ENCODE data around the gene TFB1M.

TFB1M gene

GRCh38 chr6:155310596-155310995 is 3.7 kb downstream of the TFB1M start:
- Histone ChIP-seq H3K4me3 (ENCODE audit: low read length) (no peak overlapping the region), H3K4me1 (ENCODE audit: low read length) (peaks cover 3% of the 10 kb centered on the region; the same call in 1 of the 2 replicates), H4K20me1 (ENCODE audit: insufficient read depth, low read length) (no peaks in the 10 kb centered on the region), H3K79me2 (ENCODE audit: low read length) (peaks cover 12% of the 10 kb centered on the region), H3K27ac (ENCODE audit: low read length) (no peak overlapping the region), H3K36me3 (replicated peaks; ENCODE audit: low read depth, low read length) (peaks cover 22% of the 10 kb centered on the region), H3K9me3 (ENCODE audit: insufficient read depth, low read length) (no peaks in the 10 kb centered on the region), H2AFZ (ENCODE audit: low read depth, low read length) (no peak overlapping the region), H3K9ac (ENCODE audit: low read length) (no peak overlapping the region), H3K27me3 (ENCODE audit: low read depth, low read length) (no peaks in the 10 kb centered on the region), H3K4me2 (ENCODE audit: low read length) (no peak overlapping the region)
- TF ChIP-seq EZH2phosphoT487 (IDR thresholded peaks at IDR 0.05; ENCODE audit: low read depth) (no peak), CTCF (IDR thresholded peaks at IDR 0.05; ENCODE audit: low read depth, low read length) (no peak)

- Histone ChIP-seq H3K9me3 (ENCODE audit: insufficient read depth, low read length) (no peaks in the 10 kb centered on the region), H4K20me1 (ENCODE audit: insufficient read depth, low read length) (no peaks in the 10 kb centered on the region), H3K27me3 (ENCODE audit: low read depth, low read length) (no peaks in the 10 kb centered on the region), H2AFZ (ENCODE audit: low read depth, low read length) (no peak overlapping the region), H3K27ac (ENCODE audit: low read length) (no peak overlapping the region), H3K36me3 (replicated peaks; ENCODE audit: low read depth, low read length) (peaks cover 28% of the 10 kb centered on the region), H3K4me3 (ENCODE audit: low read length) (no peak overlapping the region), H3K4me2 (ENCODE audit: low read length) (no peak overlapping the region), H3K79me2 (ENCODE audit: low read length) (peaks cover 11% of the 10 kb centered on the region), H3K9ac (ENCODE audit: low read length) (no peak overlapping the region), H3K4me1 (ENCODE audit: low read length) (peaks cover 3% of the 10 kb centered on the region; the same call in 1 of the 2 replicates)
- TF ChIP-seq EZH2phosphoT487 (IDR thresholded peaks at IDR 0.05; ENCODE audit: low read depth) (no peak), CTCF (IDR thresholded peaks at IDR 0.05; ENCODE audit: low read depth, low read length) (no peak)
These were observed 5.1 kb downstream of the TFB1M start for GRCh38 chr6:155309150-155309549.

- Histone ChIP-seq H4K20me1 (ENCODE audit: insufficient read depth, low read length) (no peaks in the 10 kb centered on the region), H3K9ac (ENCODE audit: low read length) (no peak overlapping the region), H3K4me1 (ENCODE audit: low read length) (no peaks in the 10 kb centered on the region), H3K27me3 (ENCODE audit: low read depth, low read length) (no peaks in the 10 kb centered on the region), H3K79me2 (ENCODE audit: low read length) (no peaks in the 10 kb centered on the region), H2AFZ (ENCODE audit: low read depth, low read length) (no peak overlapping the region), H3K36me3 (replicated peaks; ENCODE audit: low read depth, low read length) (peaks cover 29% of the 10 kb centered on the region), H3K27ac (ENCODE audit: low read length) (no peak overlapping the region), H3K4me2 (ENCODE audit: low read length) (no peak overlapping the region), H3K4me3 (ENCODE audit: low read length) (no peak overlapping the region), H3K9me3 (ENCODE audit: insufficient read depth, low read length) (no peaks in the 10 kb centered on the region)
- TF ChIP-seq EZH2phosphoT487 (IDR thresholded peaks at IDR 0.05; ENCODE audit: low read depth) (no peak), CTCF (IDR thresholded peaks at IDR 0.05; ENCODE audit: low read depth, low read length) (no peak)
These were observed 7.3 kb downstream of the TFB1M start for GRCh38 chr6:155306958-155307357.

GRCh38 chr6:155303361-155303870 is 10.9 kb downstream of the TFB1M start:
- no peak overlapping the region for H3K9ac ChIP-seq (ENCODE audit: low read length)
- H3K4me3 ChIP-seq (ENCODE audit: low read length): no peak overlapping the region
- TF ChIP-seq EZH2phosphoT487 (IDR thresholded peaks at IDR 0.05; ENCODE audit: low read depth) (no peak), CTCF (IDR thresholded peaks at IDR 0.05; ENCODE audit: low read depth, low read length) (no peak)
- no peaks in the 10 kb centered on the region for H3K79me2 ChIP-seq (ENCODE audit: low read length)
- no peaks in the 10 kb centered on the region for H3K9me3 ChIP-seq (ENCODE audit: insufficient read depth, low read length)
- H2AFZ ChIP-seq (ENCODE audit: low read depth, low read length): no peak overlapping the region
- H3K4me2 ChIP-seq (ENCODE audit: low read length): no peak overlapping the region
- H3K27me3 ChIP-seq (ENCODE audit: low read depth, low read length): no peaks in the 10 kb centered on the region
- no peak overlapping the region for H3K27ac ChIP-seq (ENCODE audit: low read length)
- no peaks in the 10 kb centered on the region for H4K20me1 ChIP-seq (ENCODE audit: insufficient read depth, low read length)
- no peaks in the 10 kb centered on the region for H3K4me1 ChIP-seq (ENCODE audit: low read length)
- peaks cover 20% of the 10 kb centered on the region for H3K36me3 ChIP-seq (replicated peaks; ENCODE audit: low read depth, low read length)
